Cardiac septum (tissue), 1 donor: ENCODE measurements around the gene C8B. TPM values are rescaled to one million over a fixed set of nuclear protein-coding genes. Genes with fewer than 3 reads are reported as not detected.

Experiments
- DNase-seq: peaks from one replicate; pipeline ENCODE4 v3.0.0-alpha.2; 2020; ENCODE audit warnings: low spot score
- intact Hi-C: fragments of 100-400 bp; cut with DNase I; formaldehyde crosslinking; loops from one replicate; pipeline ENCODE4 v1.14.0; 2022
- long read RNA-seq: library from polyadenylated mRNA; unstranded; transcript quantifications from one replicate; pipeline ENCODE4 v2.0.0, GENCODE V29; 2021
- total RNA-seq: library from RNA; stranded (reverse); fragmentation: NEBNext Ultra II Directional; extraction: Animal tissue kit (Norgen Biotek cat#: 25700); gene quantifications from one replicate; pipeline ENCODE4 v1.2.1, GENCODE V29; 2021
- donor health status: DM: no; HTN: no; CAD: no.

Gene C8B
- total RNA-seq, result not detected
- long read RNA-seq, result 0 reads

DNA sequence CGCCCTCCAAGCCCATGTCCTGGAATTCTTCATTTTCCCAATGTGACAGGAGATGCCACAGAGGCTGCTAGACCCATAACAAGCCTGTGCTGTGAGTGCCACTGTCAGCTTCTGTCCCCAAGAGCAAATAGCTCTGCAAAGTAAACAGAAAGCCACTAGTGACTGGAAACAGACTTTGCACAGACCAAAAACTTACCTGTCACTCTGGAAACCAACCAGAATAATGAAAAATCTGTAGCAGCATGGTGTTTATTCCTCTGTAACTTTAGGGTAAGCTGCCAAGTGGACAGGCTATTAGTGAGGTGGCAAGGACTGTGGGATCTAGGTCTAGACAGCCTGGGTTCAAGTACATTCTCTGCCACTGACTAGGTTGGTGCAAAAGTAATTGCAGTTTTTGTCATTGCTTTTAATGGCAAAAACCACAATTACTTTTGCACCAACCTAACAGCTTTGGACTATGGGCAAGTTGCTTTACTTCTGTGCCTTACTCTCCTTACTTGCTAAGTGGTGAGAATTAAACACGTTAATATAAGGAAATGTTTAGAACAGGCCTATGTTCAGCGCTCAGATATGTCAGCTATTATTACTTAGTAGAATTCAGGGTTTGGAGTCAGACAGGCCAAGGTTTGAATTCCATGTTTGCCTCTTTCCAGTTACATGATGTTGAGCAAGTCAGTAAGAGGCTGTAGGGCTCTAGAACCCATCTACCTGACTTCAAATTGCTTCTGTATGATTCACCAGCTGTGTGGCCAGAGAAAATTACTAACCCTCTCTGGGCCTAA lies at the start of gene C8B:
TSS of gene C8B (minus strand) at position 100 of the 782 bp plus-strand sequence. CDS start at position 33, 67 bp downstream.
- DNase-seq, result no peak
- intact Hi-C loops, result loop anchor here (5.0 kb wide), 1 partner anchor 134 kb away; no protein-coding TSS in a partner anchor

DNA sequence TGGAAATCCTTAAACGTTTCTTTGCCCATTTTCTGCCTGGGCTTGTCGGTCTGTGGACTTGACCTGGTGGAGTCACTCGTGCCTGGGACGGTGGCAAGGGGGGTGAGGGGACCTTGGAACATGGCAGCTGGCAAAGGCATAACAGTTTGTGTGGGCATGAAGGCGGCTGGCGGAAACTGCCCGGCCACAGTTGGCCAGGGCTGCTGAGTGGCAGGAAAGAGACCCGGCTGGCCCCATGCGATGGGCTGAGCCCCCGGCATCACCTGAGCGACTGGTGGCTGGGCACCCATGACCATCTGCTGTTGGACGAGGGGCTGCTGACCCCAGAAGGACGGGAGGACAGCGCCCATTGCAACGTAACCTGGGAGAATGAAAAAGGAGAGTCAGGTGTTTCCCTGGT lies 49.3 kb upstream of the C8B start:
- no peak for DNase-seq

DNA sequence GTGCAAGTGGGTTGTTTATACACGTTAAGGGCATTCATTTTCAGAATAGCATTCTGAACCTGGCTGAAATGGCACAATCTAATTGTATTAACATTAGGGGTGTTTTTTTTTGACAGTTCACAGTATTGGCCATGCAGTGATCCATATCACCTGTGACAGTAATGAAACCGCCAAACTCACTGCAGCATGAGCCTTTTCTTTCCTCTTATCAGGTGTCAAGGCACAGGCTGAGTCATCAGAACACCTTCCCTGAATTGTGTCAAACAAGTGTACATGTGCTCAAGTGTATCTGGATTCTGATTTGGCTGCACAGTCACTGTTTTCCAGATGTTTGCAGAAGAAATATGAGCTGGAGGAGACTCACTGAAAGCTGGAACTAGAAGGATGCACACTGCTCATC lies 47.7 kb upstream of the C8B start:
- DNase-seq, result no peak
- intact Hi-C loops, result no loop called here

More for the DNA sequence above, 49.3 kb upstream of the C8B start:
- intact Hi-C loops, result no loop called here

DNA sequence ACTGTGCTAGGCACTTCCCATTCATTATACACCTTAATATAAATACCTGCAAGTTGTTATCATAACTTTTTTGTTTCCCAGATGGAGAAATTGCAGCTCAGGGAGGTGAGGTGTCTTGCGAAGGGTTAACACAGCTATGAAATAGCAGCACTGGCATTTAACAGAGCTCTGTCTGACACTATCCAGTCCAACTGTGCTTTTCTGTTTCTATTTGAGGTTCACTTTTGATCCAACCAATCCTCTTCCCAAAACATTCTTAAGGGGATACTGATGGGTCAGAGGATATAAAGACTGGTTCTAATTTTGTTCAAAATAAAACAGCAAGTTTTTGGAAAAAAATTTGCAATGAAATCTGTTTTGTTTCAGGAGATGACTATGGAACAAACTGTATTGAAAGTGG lies 46.5 kb upstream of the C8B start:
- intact Hi-C loops, result no loop called here
- no peak for DNase-seq

DNA sequence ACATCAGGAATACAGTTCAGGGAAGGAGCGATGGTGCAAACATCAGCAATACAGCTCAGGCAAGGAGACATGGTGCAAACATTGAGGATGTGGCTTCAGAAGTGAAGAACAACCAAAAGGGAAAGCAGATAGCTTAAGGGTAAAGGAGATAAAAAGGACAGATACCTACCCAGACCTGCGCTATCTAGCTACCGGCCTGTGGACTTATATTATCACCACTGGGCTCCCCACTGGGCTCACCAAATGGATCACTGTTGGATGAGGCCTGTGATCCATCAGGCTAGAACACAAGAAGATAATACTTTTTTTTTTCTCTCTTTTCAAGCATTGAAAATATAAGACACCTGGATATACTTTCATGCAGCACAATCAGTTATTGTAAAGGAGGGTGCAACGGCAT lies 44.7 kb upstream of the C8B start:
- DNase-seq, result no peak
- intact Hi-C loops, result no loop called here

DNA sequence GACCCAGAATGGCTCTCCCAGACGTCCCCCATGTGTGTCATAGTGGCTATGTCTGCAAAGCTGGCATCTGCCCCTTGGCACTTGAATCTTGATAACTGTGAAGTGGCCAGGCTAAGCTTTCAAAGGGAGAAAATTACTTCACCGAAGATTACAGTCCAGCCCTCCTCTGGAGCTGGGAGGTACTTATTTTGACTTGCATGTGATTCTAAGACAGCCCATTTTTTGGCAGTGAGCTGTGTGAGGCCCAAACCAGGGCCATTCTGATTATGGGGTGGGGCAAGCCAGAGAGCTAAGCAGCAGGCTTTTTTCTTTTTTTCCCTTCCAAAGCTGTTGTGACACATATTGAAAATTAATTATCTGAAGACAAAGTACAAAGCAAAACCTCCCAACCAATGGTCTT lies 42.1 kb upstream of the C8B start:
- no peak for DNase-seq
- intact Hi-C loops, result no loop called here

DNA sequence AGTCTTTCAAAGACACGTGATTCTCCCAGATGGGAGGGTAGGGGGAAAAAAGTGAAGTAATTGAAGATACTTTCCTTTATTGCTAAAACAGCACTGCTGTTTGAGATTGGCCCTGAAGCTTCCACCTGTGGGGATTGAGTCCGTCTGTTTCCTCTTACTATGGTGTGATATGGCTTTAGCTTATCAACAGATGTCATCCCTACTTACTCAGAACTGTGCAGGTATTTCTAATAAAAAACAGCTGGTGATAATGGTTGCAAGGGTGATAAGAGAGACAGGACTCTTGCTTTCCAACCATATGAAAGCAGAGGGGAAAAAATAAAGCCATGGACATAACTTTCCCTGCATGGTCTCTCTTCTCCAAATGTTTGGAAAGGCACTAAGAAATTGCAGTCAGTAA lies 41.7 kb upstream of the C8B start:
- intact Hi-C loops, result no loop called here
- no peak for DNase-seq

DNA sequence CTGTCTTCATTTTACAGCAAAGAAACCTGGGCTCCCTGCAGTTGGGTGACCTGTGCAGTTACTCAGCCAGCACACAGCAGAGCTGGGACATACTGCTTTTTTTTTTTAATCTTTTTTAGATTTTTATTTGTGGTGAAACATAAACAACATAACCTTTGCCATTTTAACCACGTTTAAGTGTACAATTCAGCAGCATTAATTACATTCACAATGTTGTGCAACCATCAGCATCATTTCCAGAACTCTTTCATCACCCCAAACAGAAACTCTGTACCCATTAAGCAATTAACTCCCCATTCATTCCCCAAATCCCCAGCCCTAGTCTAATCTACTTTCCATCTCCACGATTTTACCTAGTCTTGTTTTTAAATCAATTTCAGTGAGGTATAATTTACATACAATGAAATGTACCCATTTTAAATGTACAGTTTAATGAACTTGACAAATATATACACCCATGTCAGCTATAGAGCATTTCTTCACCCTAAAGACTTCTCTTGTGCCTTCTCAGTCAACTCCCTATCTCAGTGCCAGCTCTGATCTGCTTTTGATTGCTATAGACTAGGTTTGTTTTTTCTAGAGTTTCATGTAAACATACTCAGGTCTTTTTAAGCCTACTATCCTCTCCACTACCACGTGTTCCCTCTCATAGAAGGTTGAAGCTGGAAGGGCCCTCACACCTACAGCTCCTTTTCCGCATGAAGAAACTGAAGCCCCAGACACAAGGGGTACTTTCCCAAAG lies 37.8 kb upstream of the C8B start:
- DNase-seq, result no peak
- intact Hi-C loops, result no loop called here

DNA sequence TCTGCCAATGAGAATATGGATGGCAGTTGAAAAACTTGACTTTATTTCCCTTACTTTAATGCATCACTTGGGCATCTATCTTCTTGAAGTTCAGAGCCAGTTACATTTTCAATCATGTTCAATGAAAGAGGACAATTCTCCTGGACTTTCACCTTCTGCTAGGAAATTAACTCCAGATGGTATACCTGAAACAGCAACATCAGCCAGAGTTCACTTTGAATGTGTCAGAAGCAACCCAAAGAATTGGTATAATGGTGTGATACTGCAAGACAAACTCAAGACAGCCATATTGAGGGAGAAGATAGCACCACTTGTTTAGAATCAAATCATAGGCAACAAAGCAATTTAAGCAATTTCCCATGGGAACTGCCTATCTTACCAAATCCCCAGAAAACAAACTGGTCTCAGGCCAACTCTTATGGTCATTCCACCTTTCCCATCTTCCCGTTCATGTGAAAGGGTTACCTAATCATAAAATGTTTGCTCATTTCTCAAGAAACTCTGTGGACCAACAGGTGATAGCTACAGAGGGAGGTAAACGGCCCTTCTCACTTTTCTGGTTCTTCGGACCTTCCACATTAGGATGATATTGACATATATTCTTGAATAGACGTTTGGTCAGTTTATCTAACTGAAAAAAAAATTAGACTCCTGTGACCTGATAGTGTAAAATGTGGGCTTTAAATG lies 29.7 kb upstream of the C8B start:
- DNase-seq, result no peak
- intact Hi-C loops, result no loop called here

DNA sequence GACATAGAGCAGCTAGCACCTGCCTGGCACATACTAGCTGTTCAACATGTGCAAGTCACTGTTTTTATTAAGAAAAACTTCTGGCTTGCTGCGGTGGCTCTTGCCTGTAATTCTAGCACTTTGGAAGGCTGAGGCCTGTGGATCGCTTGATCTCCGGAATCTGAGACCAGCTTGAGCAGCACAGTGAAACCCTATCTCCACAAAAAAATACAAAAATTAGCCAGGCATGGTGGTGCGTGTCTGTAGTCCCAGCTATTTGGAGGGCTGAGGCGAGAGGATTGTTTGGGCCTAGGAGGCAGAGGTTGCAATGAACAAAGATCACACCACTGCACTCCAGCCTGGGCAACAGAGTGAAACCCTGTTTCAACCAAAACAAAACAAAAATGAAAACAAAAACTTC lies 27.7 kb upstream of the C8B start:
- intact Hi-C loops, result no loop called here

DNA sequence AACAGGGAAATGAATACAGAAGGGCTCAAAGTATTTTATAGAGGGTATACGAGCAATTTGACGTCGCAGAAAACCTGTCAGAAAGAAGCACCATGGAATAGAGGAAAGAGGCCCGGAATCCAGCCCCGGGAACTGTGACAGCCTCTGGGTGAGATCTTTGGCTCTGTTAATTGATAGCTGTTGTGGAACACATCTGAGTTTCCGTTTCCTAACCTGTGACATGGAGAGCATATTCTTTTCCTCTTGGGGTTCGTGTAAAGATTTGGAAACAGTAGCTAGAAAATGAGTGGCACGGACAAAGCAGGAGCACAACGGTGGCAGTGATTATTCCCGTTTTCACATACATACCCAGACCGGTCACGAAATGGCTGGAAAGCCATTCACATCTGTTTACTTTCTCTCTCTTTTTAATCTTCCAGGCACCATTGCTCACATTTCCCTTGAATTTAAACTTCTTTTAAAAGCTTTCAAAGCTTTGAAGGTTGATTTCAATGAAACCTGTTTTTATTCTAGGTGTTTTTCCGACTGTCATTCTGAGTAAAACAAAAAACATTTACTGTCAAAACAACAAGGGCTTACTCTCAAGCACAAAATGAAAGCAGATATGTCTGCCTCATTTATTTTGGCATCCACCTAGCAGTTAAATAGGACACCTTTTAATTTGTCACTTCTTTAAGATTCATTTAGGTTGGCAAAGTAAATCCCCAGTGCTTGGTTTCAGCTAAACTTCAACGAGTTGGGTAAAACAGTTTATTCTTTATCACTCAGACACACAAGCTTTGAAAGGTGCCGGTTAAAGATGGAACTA lies 26.7 kb upstream of the C8B start:
- intact Hi-C loops, result no loop called here
- no peak for DNase-seq

More for the DNA sequence above, 27.7 kb upstream of the C8B start:
- no peak for DNase-seq

DNA sequence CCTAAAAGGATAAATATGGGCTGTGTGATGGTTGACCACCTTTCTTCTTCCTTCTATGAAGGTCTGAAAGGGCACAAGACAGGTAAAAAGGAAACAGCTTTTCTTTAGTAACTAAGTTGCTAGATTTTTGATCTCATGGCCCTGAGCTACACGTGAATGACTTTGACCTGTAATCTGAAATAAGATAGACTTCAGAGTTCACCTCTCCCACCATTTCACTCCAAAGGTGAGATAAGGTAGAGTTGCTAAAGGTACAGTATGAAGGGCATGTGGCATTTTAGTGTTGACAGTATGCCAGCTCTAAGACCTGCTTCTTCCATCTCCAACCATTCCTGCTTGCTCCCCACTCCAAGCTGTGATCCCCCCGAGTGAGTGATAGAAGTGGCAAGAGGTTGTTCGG lies 25.8 kb upstream of the C8B start:
- intact Hi-C loops, result no loop called here
- DNase-seq, result no peak

DNA sequence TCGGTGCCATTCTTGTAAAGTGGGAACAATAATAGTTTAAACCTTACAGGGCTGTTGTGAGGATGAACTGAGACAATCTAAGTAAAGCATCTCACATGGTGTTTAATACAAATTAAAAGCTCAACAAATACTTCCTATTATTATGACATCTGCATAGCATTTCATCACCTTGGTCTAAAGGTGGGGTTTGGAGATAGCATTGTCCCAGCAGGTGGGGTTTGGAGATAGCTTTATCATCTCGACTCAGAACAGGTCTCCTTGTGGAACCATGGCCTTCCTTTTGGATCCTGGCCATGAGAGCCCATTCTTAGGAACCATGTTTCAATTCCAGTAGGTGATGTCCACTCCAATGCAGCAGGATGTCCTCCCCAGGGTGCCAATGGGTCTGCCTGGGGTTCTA lies 20.6 kb upstream of the C8B start:
- no peak for DNase-seq
- intact Hi-C loops, result no loop called here

DNA sequence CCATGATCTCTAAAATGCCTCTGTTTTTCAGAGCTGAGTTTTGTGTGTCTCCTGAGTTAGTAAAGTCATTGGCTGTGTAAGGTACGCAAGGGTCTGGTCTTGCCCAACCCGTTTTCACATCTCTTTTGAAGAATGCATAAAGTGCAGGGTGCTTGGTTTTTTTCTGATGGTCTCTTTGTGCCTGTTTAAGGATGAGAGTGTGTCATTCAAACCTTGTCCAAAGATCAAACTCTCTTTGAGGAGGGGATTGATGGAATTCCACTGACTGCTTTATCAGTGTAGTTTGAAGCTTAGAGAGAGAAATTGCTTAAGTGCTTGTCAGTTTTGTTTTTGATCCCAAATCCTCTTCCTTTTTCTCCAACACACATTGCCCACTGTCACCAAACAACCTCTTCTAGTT lies 20.0 kb upstream of the C8B start:
- DNase-seq, result no peak
- intact Hi-C loops, result no loop called here

DNA sequence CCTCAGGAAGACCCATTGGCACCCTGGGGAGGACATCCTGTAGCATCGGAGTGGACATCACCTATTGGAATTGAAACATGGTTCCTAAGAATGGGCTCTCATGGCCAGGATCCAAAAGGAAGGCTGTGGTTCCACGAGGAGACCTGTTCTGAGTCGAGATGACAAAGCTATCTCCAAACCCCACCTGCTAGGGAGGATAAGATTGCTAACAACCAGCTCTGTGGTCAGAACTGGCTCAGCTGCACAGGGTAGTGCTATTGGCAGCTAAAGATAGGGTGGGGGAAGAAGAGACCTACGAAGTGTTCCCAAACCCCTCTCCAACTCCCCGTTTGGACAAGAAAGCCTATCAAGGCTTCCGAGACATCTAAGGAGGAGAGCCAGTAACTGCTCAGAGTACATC lies 17.7 kb upstream of the C8B start:
- no peak for DNase-seq
- intact Hi-C loops, result no loop called here

DNA sequence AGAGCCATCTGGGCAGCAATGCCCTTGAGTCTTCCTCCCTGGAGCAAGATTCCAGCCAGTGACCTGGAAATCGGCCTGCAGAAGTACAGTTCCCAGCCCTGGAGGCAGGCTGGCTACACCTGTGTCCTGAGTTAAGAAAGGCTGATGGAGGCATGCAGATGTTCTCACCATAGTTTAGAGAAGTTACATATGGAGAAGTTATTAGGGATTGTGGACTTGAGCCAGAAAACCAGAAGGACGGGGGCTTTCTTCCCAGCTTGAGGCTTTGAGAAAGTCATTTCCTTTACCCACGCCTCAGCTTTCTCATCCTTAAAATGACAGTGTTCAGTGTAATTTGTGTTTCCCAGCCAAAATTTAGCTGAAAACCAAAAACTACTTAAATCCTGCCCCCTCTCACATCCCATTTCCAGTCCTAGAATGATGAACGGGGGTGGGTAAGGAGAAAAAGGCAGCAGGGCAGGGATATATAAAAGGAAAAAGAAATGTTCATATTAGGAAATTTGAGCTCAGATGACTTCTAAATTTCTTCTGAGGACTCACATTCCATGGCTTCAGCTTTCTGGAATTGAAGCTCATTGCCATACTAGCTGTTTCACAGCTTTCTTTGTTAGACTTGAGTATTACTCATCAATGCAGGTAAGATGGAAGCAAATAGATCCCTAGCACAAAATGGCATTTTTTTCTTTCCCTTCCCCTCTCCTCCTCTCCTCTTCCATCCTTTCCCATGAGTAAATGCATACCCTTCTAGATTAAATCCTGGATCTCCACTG lies 14.4 kb upstream of the C8B start:
- DNase-seq, result no peak
- intact Hi-C loops, result no loop called here

DNA sequence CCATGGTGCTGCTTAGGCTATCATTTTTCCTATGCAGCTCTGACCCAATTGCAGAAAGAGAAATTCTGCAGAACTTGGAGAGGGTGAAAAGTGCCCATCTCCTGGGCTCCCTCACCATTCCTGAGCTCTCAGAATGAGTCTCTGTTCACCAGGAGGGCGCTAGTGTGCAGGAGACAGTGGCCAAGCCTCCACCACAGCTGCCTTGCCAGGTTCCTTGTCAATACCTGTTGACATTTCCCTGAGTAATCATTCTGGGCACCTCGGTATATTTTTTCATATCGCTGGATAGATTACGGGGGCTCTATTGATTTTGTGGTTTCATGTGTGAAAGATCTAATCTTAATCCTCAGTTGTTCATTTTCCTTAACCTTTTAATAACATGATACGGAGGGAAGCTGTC lies 13.0 kb upstream of the C8B start:
- intact Hi-C loops, result no loop called here
- DNase-seq, result no peak

DNA sequence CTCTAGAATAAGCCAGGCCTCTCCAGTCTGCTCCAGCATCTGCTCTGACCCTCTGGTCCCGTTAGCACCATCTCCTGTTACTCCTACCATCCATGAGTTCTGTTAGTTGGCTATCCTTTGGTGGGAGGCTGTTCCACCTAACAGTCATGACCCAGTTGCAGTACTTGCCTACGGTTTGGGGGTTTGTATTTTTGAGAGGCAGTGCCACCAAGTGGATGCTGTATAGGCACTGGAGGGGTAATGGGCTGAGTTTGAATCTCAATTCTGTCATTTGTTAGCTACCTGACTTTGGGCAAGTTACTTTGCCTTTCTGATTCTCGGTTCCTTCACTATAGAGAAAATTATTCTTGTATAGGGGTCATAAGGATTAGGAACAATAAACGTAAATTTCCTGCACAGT lies 12.1 kb upstream of the C8B start:
- intact Hi-C loops, result no loop called here
- no peak for DNase-seq

DNA sequence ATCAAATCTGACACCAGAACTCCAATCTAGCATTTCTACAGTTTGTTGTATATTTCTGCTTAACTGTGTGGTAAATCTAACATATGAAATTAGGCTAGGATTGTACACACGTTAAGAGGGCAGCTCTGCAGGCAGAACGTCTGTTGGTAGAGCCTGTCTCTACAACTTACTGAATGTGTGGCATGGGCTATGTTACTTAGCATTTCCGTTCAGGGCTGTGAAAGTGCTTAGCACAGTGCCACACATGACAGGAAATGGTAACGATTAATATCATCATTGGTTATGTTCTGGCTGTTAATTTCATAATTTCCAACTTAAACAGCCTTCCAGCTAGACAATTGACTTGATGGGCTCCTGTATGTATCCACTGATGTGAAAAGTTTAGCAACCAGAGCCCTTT lies 9.6 kb upstream of the C8B start:
- intact Hi-C loops, result no loop called here

More for the DNA sequence above, 9.6 kb upstream of the C8B start:
- no peak for DNase-seq
